ENCODE results near the gene IL36G.

The IL36G gene

DNA sequence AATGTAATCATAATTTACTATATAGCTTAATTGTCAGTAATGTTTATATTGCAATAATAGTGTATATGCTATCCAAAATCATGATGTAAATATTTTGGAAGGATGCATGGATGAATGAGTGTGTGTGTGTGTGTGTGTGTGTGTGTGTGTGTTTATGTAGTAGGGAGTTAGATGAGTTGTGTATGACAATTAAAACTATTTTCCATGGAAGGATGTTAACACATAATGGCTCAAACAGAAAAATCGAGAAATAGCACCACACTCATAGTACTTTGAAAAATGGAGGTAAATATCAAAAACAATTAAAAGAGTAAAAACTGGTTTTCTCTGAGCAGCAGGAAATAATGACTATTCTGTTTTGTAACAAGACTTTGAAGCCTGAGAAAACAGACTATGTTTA lies 19.3 kb downstream of the IL36G start:
- Histone ChIP-seq H3K27me3 (no peaks in the 10 kb centered on the region), H3K4me1 (no peaks in the 10 kb centered on the region), H3K4me3 (ENCODE audit: low read depth, low read length) (no peak overlapping the region), H3K9me3 (no peaks in the 10 kb centered on the region), H3K36me3 (no peaks in the 10 kb centered on the region)
- no peak for DNase-seq
- TF ChIP-seq, protein P1, sequence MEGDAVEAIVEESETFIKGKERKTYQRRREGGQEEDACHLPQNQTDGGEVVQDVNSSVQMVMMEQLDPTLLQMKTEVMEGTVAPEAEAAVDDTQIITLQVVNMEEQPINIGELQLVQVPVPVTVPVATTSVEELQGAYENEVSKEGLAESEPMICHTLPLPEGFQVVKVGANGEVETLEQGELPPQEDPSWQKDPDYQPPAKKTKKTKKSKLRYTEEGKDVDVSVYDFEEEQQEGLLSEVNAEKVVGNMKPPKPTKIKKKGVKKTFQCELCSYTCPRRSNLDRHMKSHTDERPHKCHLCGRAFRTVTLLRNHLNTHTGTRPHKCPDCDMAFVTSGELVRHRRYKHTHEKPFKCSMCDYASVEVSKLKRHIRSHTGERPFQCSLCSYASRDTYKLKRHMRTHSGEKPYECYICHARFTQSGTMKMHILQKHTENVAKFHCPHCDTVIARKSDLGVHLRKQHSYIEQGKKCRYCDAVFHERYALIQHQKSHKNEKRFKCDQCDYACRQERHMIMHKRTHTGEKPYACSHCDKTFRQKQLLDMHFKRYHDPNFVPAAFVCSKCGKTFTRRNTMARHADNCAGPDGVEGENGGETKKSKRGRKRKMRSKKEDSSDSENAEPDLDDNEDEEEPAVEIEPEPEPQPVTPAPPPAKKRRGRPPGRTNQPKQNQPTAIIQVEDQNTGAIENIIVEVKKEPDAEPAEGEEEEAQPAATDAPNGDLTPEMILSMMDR (IDR thresholded peaks at IDR 0.05; ENCODE audit: low read depth, low read length) = no peak

DNA sequence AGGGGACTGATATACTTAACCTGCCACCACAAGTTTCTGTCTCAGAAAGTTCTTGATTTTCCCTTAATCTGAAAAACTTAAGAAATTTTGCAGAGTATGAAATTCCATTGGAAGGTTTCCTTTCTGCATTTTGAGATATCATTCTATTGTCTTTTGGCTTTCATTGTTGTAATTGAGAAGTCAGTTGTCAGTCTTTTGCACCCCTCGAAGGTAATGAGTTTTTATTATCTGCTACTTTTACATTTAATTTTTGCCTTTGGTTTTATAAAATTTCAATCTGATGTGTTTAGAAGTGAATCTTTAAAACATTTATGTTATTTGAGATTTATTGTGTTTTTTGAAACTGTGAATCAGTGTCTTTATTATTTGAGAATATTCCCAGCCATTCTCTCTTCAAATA lies 22.6 kb downstream of the IL36G start:
- DNase-seq = no peak
- TF ChIP-seq, protein P1 (IDR thresholded peaks at IDR 0.05; ENCODE audit: low read depth, low read length) = no peak

DNA sequence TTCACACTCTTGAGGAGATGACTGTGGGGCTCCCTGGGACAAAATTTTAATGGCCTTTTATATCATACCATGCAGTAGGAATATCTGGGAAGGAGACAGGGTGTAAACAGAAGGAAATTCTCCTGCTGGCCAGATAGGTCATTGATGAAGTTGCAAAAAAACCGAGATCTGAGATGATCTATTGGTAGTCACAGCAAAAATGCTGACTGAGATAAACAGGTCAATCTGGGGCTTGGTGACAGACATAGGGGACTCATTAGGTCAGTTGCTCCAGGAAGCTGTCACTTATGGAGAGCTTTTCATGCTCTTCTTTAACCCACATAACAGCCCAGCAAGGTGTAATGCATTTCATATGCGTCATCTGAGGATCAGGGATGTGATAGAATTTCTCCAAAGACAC lies 24.9 kb downstream of the IL36G start:
- TF ChIP-seq, protein P1 (IDR thresholded peaks at IDR 0.05; ENCODE audit: low read depth, low read length) = no peak
- no peak overlapping the region for H3K4me3 ChIP-seq (ENCODE audit: low read depth, low read length)
- no peak for DNase-seq

More for the DNA sequence above, 22.6 kb downstream of the IL36G start:
- no peaks in the 10 kb centered on the region for H3K4me1 ChIP-seq
- no peaks in the 10 kb centered on the region for H3K27me3 ChIP-seq
- H3K4me3 ChIP-seq (ENCODE audit: low read depth, low read length) = no peak overlapping the region
- no peaks in the 10 kb centered on the region for H3K36me3 ChIP-seq
- H3K9me3 ChIP-seq = no peaks in the 10 kb centered on the region

DNA sequence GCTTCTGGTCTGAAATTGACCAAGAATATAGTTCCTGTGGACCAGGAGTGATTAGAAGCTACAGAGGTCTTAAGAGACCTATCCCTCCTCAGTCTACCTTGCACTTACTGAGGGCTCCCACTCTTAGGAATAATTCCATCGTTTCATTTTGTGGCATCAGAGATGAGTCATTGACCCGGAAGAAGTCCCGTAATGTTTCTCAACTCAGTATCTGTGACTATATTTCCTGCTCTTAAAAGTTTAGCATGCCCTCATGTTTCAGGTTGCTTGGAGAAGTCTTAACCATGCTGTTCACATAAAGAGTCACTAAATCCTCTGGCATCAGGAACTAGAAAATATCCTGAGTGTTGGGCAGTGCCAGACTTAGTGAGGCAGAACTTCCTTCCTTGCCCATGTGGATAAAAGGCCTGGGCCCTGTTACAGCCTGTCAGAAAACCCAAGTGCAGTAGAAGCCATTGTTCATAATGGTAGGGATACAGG lies 27.3 kb downstream of the IL36G start, which contains the start of gene IL36A:
Gene IL36A, plus strand, starts transcription at position 430 of the 480 bp plus-strand sequence. CDS start 413 bp downstream, outside the sequence.
- Histone ChIP-seq H3K4me3 (ENCODE audit: low read depth, low read length) (no peak within 1 kb of the TSS), H3K27me3 (no peaks in the 10 kb centered on the region), H3K9me3 (no peaks in the 10 kb centered on the region), H3K4me1 (no peaks in the 10 kb centered on the region), H3K36me3 (no peaks in the 10 kb centered on the region)
- TF ChIP-seq, protein P1 (IDR thresholded peaks at IDR 0.05; ENCODE audit: low read depth, low read length) = no peak
- no peak for DNase-seq

More for the DNA sequence above, 24.9 kb downstream of the IL36G start:
- Histone ChIP-seq H3K4me1 (no peaks in the 10 kb centered on the region), H3K36me3 (no peaks in the 10 kb centered on the region), H3K9me3 (no peaks in the 10 kb centered on the region), H3K27me3 (no peaks in the 10 kb centered on the region)

DNA sequence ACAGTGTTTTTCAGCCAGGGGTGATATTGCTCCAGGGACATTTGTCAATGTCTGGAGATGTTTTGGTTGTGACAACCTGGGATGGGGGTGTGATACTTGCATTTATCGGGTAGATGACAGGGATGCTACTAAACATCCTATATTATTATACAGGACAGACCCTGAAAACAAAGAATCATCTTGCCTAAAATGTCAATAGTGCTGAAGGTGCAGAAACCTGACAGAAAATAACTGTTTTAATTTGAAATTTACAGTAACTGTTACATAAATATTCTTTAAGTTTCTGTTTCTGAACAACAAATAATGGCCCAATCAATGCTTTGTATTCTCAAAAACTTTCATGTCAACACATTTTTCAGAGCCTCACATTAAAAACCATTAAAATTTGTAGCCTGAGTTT lies 29.4 kb downstream of the IL36G start:
- no peak for DNase-seq
- Histone ChIP-seq H3K4me3 (ENCODE audit: low read depth, low read length) (no peak overlapping the region), H3K36me3 (no peaks in the 10 kb centered on the region), H3K4me1 (no peaks in the 10 kb centered on the region), H3K9me3 (no peaks in the 10 kb centered on the region), H3K27me3 (no peaks in the 10 kb centered on the region)
- TF ChIP-seq, protein P1 (IDR thresholded peaks at IDR 0.05; ENCODE audit: low read depth, low read length) = no peak

DNA sequence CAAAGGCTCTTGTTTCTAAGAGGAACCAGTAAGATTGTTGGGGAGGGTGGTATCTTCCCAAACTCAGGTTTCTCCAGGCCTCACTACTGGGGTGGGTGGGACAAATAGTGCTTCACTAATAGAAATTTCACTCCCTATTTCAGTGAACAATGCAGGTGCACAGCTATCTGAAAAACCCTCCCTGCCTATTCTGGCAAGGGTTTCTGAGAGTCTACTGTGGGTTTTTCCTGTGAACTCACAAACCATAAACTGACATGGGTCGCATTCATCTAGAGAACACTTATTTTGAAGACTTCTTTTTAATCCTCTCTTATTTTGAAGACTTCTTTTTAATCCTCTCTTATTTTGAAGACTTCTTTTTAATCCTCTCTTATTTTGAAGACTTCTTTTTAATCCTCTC lies 31.8 kb downstream of the IL36G start:
- DNase-seq = no peak
- H3K27me3 ChIP-seq = no peaks in the 10 kb centered on the region
- H3K9me3 ChIP-seq = no peaks in the 10 kb centered on the region
- no peaks in the 10 kb centered on the region for H3K36me3 ChIP-seq
- TF ChIP-seq, protein P1 (IDR thresholded peaks at IDR 0.05; ENCODE audit: low read depth, low read length) = no peak
- H3K4me3 ChIP-seq (ENCODE audit: low read depth, low read length) = no peak overlapping the region
- no peaks in the 10 kb centered on the region for H3K4me1 ChIP-seq

All from BE2C (cell line).